ENCODE results near the gene ADAM15. TPM values are rescaled to one million over a fixed set of nuclear protein-coding genes. Genes with fewer than 3 reads are reported as not detected.

Gene ADAM15
- total and polyA plus RNA-seq, 2 of the 8 experiments (the other 6 are each of a cell fraction or from before 2014, with no cell fraction given), result 32.9 to 37.6 TPM

- 10% methylated on average over 36 of the region's 36 CpGs; no CpG with 5 or more reads in 1 of the 2 experiments for WGBS, 2 experiments (ENCODE audit: extremely low coverage in 1 of 2, insufficient coverage in 1 of 2, insufficient read length in 1 of 2, insufficient replicate concordance in 2 of 2, low coverage in 1 of 2, low lambda C conversion rate in 2 of 2, missing lambda C conversion rate in 1 of 2)
- H2BK15ac ChIP-seq (ENCODE audit: low read length), result no peak overlapping the region
- no peak for FAIRE-seq
- H2AFZ ChIP-seq (ENCODE audit: low read length), result no peak overlapping the region
- H3K56ac ChIP-seq (replicated peaks; ENCODE audit: insufficient read length, low read depth, low read length), result no peak overlapping the region
- H3K18ac ChIP-seq (ENCODE audit: extremely low read depth, low read length), result no peak overlapping the region
- no peak overlapping the region for H4K91ac ChIP-seq (replicated peaks; ENCODE audit: insufficient read length, low read length)
- peak in 1 of 2 experiments; percentile 60 for DNase-seq (ENCODE audit: low read depth in 1 of 2, low spot score in 2 of 2)
- no peak overlapping the region for H3K23ac ChIP-seq (ENCODE audit: insufficient read length)
- H2BK12ac ChIP-seq (ENCODE audit: low read depth, low read length), result no peak overlapping the region
- CTCF ChIA-PET (ENCODE audit: partially characterized antibody), result interaction anchor here (1.0 to 5.5 kb wide), 6 partner anchors 11 to 90 kb away, joined by 3 to 169 read pairs (median 24); partner anchors contain the start of genes EFNA4 and KRTCAP2
- H2AK5ac ChIP-seq (ENCODE audit: low read depth, low read length), result 0 out of 2 replicates have a peak overlapping the region, but pooled peaks have one; percentile 9
- H4K5ac ChIP-seq (ENCODE audit: insufficient read length, low read depth, low read length), result no peak overlapping the region
- H3K36me3 ChIP-seq (ENCODE audit: control insufficient read depth in 2 of 4, insufficient read depth in 4 of 4, low read length in 3 of 4), result no peaks in the 10 kb centered on the region
- H3K79me1 ChIP-seq (ENCODE audit: low read depth, low read length), result no peaks in the 10 kb centered on the region
- H3K4me2 ChIP-seq (ENCODE audit: insufficient read depth in 1 of 2, low read depth in 2 of 2, low read length in 2 of 2), result peak overlapping the region; percentile 93 to 95
- H2BK120ac ChIP-seq (replicated peaks; ENCODE audit: low read depth, low read length), result no peak overlapping the region
- no peak overlapping the region for H3K27ac ChIP-seq (ENCODE audit: low read depth, low read length)
- peaks cover 49 to 66% (median 62%) of the 10 kb centered on the region in 4 experiments for H3K27me3 ChIP-seq (replicated peaks in 1 of 4; ENCODE audit: control insufficient read depth in 3 of 4, extremely low read depth in 1 of 4, insufficient read depth in 3 of 4, low read length in 3 of 4)
- no peak overlapping the region for H2BK20ac ChIP-seq (ENCODE audit: low read length)
- H2BK5ac ChIP-seq (ENCODE audit: low read depth, low read length), result no peak overlapping the region
- peak overlapping the region; percentile 57 to 77 (median 64); a peak in 5 of 8 replicates for H3K4me3 ChIP-seq (ENCODE audit: extremely low read depth in 1 of 4, insufficient read depth in 2 of 4, low read depth in 3 of 4, low read length in 4 of 4)
- no peak overlapping the region for H3K4ac ChIP-seq (replicated peaks; ENCODE audit: insufficient read length, low read depth, low read length)
- no peak overlapping the region for H4K8ac ChIP-seq (ENCODE audit: extremely low read depth, insufficient read depth, low read length)
- H3K4me1 ChIP-seq (replicated peaks in 1 of 4; ENCODE audit: control insufficient read depth in 3 of 4, insufficient read depth in 4 of 4, low read length in 3 of 4), result peaks cover 0 to 52% (median 29%) of the 10 kb centered on the region in 4 experiments; a peak in 6 of 7 replicates
- H3K9me3 ChIP-seq (ENCODE audit: insufficient read depth in 2 of 2, low read depth in 1 of 2, low read length in 1 of 2), result no peaks in the 10 kb centered on the region
- POLR2A ChIA-PET (ENCODE audit: partially characterized antibody), result interaction anchor here (0.7 to 1.3 kb wide), 2 partner anchors 12 to 110 kb away, joined by 3 read pairs; no protein-coding TSS in a partner anchor
- no peak overlapping the region for H3K9ac ChIP-seq (replicated peaks in 1 of 4; ENCODE audit: extremely low read depth in 1 of 4, low read depth in 3 of 4, low read length in 3 of 4)
- H4K20me1 ChIP-seq (replicated peaks in 1 of 2; ENCODE audit: control insufficient read depth in 1 of 2, insufficient read depth in 2 of 2, low read length in 2 of 2), result peaks cover 0 to 16% of the 10 kb centered on the region in 2 experiments
- no peaks in the 10 kb centered on the region for H3K79me2 ChIP-seq (ENCODE audit: control insufficient read depth in 1 of 2, insufficient read depth in 2 of 2, low read length in 2 of 2)
- peaks cover 21% of the 10 kb centered on the region; the same call in 1 of the 2 replicates for H3K23me2 ChIP-seq (ENCODE audit: low read depth, low read length)
- H3K14ac ChIP-seq (ENCODE audit: insufficient read length), result no peak overlapping the region
- TF ChIP-seq SUZ12 (IDR thresholded peaks at IDR 0.05; ENCODE audit: low read length), result peak; percentile 91
- TF ChIP-seq GABPA (IDR thresholded peaks at IDR 0.05; ENCODE audit: borderline replicate concordance, insufficient read depth, low read length), result no peak
- no peak for TF ChIP-seq POLR2AphosphoS5 (IDR thresholded peaks at IDR 0.05; ENCODE audit: low read depth, low read length)
- TF ChIP-seq MAFK (IDR thresholded peaks at IDR 0.05; ENCODE audit: low read depth, low read length), result no peak
- TF ChIP-seq EZH2 (IDR thresholded peaks at IDR 0.05; ENCODE audit: low read depth, low read length, severe bottlenecking), result peak; percentile 87
These were observed 31.4 kb downstream of the ADAM15 start for GRCh38 chr1:155082301-155083051.

All from H1 (cell line).